GM21360 (cell line): Measurements from ENCODE around the gene ARID2.

Experiments used
- ATAC-seq: cut with Tn5 transposase; IDR thresholded peaks from one replicate; pipeline ENCODE4 v1.9.1; 2021; ENCODE audit warnings: mild to moderate bottlenecking, moderate library complexity; ENCODE audit not compliant: unreplicated experiment

Gene ARID2

GRCh38 chr12:45914090-45914489, 184.6 kb downstream of the ARID2 start:
- ATAC-seq: no peak

- no peak for ATAC-seq
These were observed 185.9 kb downstream of the ARID2 start for GRCh38 chr12:45915405-45915804.

GRCh38 chr12:45918818-45919217, 189.3 kb downstream of the ARID2 start:
- ATAC-seq: no peak

GRCh38 chr12:45928309-45928708, 198.8 kb downstream of the ARID2 start:
- no peak for ATAC-seq

- no peak for ATAC-seq
These were observed 200.9 kb downstream of the ARID2 start for GRCh38 chr12:45930369-45930768.

GRCh38 chr12:45933504-45933903, 204.0 kb downstream of the ARID2 start:
- ATAC-seq: no peak

GRCh38 chr12:45934956-45935355, 205.4 kb downstream of the ARID2 start:
- ATAC-seq: no peak

- no peak for ATAC-seq
These were observed 209.1 kb downstream of the ARID2 start for GRCh38 chr12:45938566-45938965.

- ATAC-seq: no peak
These were observed 210.3 kb downstream of the ARID2 start for GRCh38 chr12:45939759-45940158.

GRCh38 chr12:45944771-45945170, 215.3 kb downstream of the ARID2 start:
- no peak for ATAC-seq

GRCh38 chr12:45946435-45946834, 216.9 kb downstream of the ARID2 start:
- ATAC-seq: no peak

- no peak for ATAC-seq
These were observed 219.0 kb downstream of the ARID2 start for GRCh38 chr12:45948546-45948945.
